Vagina (tissue), 2 donors: ENCODE measurements around the gene NXF1.

Source experiments
- CTCF ChIP-seq, 3 experiments: fragments of 450-650 bp in 2 of 3; fragments of 200-600 bp in 1 of 3; sonication (generic) in 1 of 3; IDR thresholded peaks; one replicate each; pipeline ENCODE4 v1.5.1; 2017 to 2019; ENCODE audit warnings: antibody characterized with exemption in 3 of 3, mild to moderate bottlenecking in 2 of 3, moderate library complexity in 2 of 3
- POLR2AphosphoS5 ChIP-seq, 2 donors: sonication (generic); formaldehyde crosslinking; IDR thresholded peaks; one replicate each; pipeline ENCODE4 v1.9.0; 2017; ENCODE audit warnings: antibody characterized with exemption in 2 of 2, mild to moderate bottlenecking in 2 of 2, low read depth in 1 of 2; ENCODE audit not compliant: insufficient read depth in 1 of 2

GRCh38 chr11:62755086-62755615 is 50.1 kb downstream of the NXF1 start:
- no peak for TF ChIP-seq POLR2AphosphoS5 (IDR thresholded peaks at IDR 0.05; ENCODE audit: insufficient read depth in 1 of 2, low read depth in 1 of 2)
- no peak for TF ChIP-seq CTCF (IDR thresholded peaks at IDR 0.05)
